B cell (primary cell): ENCODE results near the gene C4A. TPM values are rescaled to one million over a fixed set of nuclear protein-coding genes. Genes with fewer than 3 reads are reported as not detected.
"Not testable (repeated sequence)": the region's sequence is repeated elsewhere in the genome, so short reads cannot be mapped to it uniquely, and the experiment has no call there.

Experiments used
- ATAC-seq: fragments of 200-7000 bp; cut with Tn5 transposase; one replicate; pipeline ENCODE4 v1.10.0; 2021; ENCODE audit warnings: low read depth, mild to moderate bottlenecking, moderate number of reproducible peaks, moderate library complexity
- CTCF ChIA-PET: fragments of 350-600 bp; sonication (Branson Sonifier 250); formaldehyde crosslinking; loops from one replicate; lab custom pipeline; 2021; ENCODE audit warnings: antibody characterized with exemption, inconsistent platforms; lab: Charles Lee
- POLR2A ChIA-PET: fragments of 350-600 bp; sonication (Branson Sonifier 250); formaldehyde crosslinking; loops from one replicate; lab custom pipeline; 2021; ENCODE audit warnings: antibody characterized with exemption; lab: Charles Lee
- DNase-seq: peaks from one replicate; pipeline ENCODE4 v3.0.0; 2013
- H2AFZ ChIP-seq: 2 replicates; pipeline ENCODE4 v1.6.1; 2012; ENCODE audit warnings: mild to moderate bottlenecking, low read depth, low read length; ENCODE audit not compliant: insufficient read depth, poor library complexity, severe bottlenecking
- H3K27ac ChIP-seq, 2 donors: 1 replicate in 1 of 2; 2 replicates in 1 of 2; pipeline ENCODE4 v1.5.1; 2012 to 2013; ENCODE audit warnings: low read length in 2 of 2, mild to moderate bottlenecking in 2 of 2, moderate library complexity in 1 of 2
- H3K27me3 ChIP-seq, 4 experiments: fragments of 200-600 bp in 1 of 4; sonication (generic) in 1 of 4; replicated peaks in 1 of 4; 1 replicate in 2 of 4; 2 replicates in 2 of 4; pipeline versions ENCODE4 v1.6.1 to v1.7.0; 2013 to 2016; ENCODE audit warnings: low read length in 3 of 4, mild to moderate bottlenecking in 2 of 4, mixed read lengths in 1 of 4, moderate library complexity in 1 of 4; ENCODE audit not compliant: insufficient read depth in 4 of 4, control insufficient read depth in 3 of 4; ENCODE audit errors: control extremely low read depth in 1 of 4
- H3K36me3 ChIP-seq, 2 experiments: replicated peaks in 1 of 2; 1 replicate in 1 of 2; 2 replicates in 1 of 2; pipeline versions ENCODE4 v1.6.1 to v1.7.1; 2013; ENCODE audit warnings: low read length in 1 of 2; ENCODE audit not compliant: insufficient read depth in 2 of 2, control insufficient read depth in 1 of 2; ENCODE audit errors: control extremely low read depth in 1 of 2, extremely low read depth in 1 of 2
- H3K4me1 ChIP-seq, 2 donors: fragments of 200-600 bp in 1 of 2; sonication (generic) in 1 of 2; 1 replicate in 1 of 2; 2 replicates in 1 of 2; pipeline versions ENCODE4 v1.5.1 to v1.6.1; 2013 to 2017; ENCODE audit warnings: low read length in 2 of 2; ENCODE audit not compliant: control insufficient read depth in 2 of 2, insufficient read depth in 2 of 2
- H3K4me2 ChIP-seq: replicated peaks from 2 replicates; pipeline ENCODE3; 2012; ENCODE audit warnings: mild to moderate bottlenecking, low read depth, low read length; ENCODE audit not compliant: poor library complexity, severe bottlenecking
- H3K4me3 ChIP-seq, 5 experiments: fragments of 200-600 bp in 1 of 5; sonication (generic) in 1 of 5; 1 replicate in 3 of 5; 2 replicates in 2 of 5; pipeline versions ENCODE4 v1.5.1 to v1.7.0; 2011 to 2016; ENCODE audit warnings: low read length in 4 of 5, mild to moderate bottlenecking in 4 of 5, low read depth in 2 of 5, control low read depth in 1 of 5, moderate library complexity in 1 of 5; ENCODE audit not compliant: insufficient read depth in 1 of 5; ENCODE audit errors: control extremely low read depth in 1 of 5, extremely low read depth in 1 of 5
- H3K79me2 ChIP-seq: fragments of 200-600 bp; sonication (generic); one replicate; pipeline ENCODE4 v1.6.0; 2016; ENCODE audit warnings: low read length; ENCODE audit not compliant: control insufficient read depth, insufficient read depth
- H3K9ac ChIP-seq: fragments of 200-600 bp; sonication (generic); 2 replicates; pipeline ENCODE4 v1.6.1; 2017; ENCODE audit warnings: mild to moderate bottlenecking, low read length, moderate library complexity
- H3K9me3 ChIP-seq, 3 donors: one replicate each; pipeline versions ENCODE4 v1.6.1 to v1.7.1; 2013; ENCODE audit warnings: low read length in 2 of 3; ENCODE audit not compliant: control insufficient read depth in 2 of 3, insufficient read depth in 1 of 3; ENCODE audit errors: control extremely low read depth in 1 of 3
- H4K20me1 ChIP-seq: 2 replicates; pipeline ENCODE4 v1.6.0; 2012; ENCODE audit warnings: mild to moderate bottlenecking, low read length; ENCODE audit not compliant: insufficient read depth, control insufficient read depth, poor library complexity, severe bottlenecking
- H3K27ac Mint-ChIP-seq: one replicate; pipeline ENCODE4 v1.8.0; 2021; ENCODE audit warnings: mixed read lengths
- H3K27me3 Mint-ChIP-seq: one replicate; pipeline ENCODE4 v1.8.0; 2021; ENCODE audit warnings: mixed read lengths
- H3K4me1 Mint-ChIP-seq: one replicate; pipeline ENCODE4 v1.8.0; 2021; ENCODE audit warnings: mixed read lengths
- H3K4me3 Mint-ChIP-seq: one replicate; pipeline ENCODE4 v1.8.0; 2021; ENCODE audit warnings: mixed read lengths
- H3K9me3 Mint-ChIP-seq: one replicate; pipeline ENCODE4 v1.8.0; 2022; ENCODE audit warnings: mixed read lengths; ENCODE audit not compliant: insufficient read depth
- WGBS: methylation state at CpG from one replicate; pipeline ENCODE4 v1.1.5; 2013; ENCODE audit warnings: missing lambda C conversion rate; ENCODE audit not compliant: insufficient coverage; 5-methylcytosine and 5-hydroxymethylcytosine counted together
- intact Hi-C: fragments of 100-400 bp; cut with micrococcal nuclease; formaldehyde crosslinking; loops from one replicate; pipeline ENCODE4 v1.10.0; 2022
- polyA plus RNA-seq: library from polyadenylated mRNA; depleted of rRNA; stranded (reverse); fragments of >200 nt; gene quantifications from 2 replicates; pipeline ENCODE4 v1.2.3, GENCODE V29; 2012
- total RNA-seq, 2 donors: library from RNA; stranded (reverse); fragments of 120-200 nt in 1 of 2; gene quantifications; 1 replicate in 1 of 2; 2 replicates in 1 of 2; pipeline versions ENCODE4 v1.2.3 to v1.2.4, GENCODE V29; 2013 to 2022

Gene C4A
- total and polyA plus RNA-seq, 2 donors (not counting 1 experiment from before 2014, with no cell fraction given): 9.9 to 10.5 TPM

- H3K4me1 Mint-ChIP-seq, H3K27me3 Mint-ChIP-seq, DNase-seq, H3K9me3 Mint-ChIP-seq, CTCF ChIA-PET, H3K27ac ChIP-seq, H3K4me3 Mint-ChIP-seq, H3K79me2 ChIP-seq, H2AFZ ChIP-seq, H3K9me3 ChIP-seq, ATAC-seq, H3K4me1 ChIP-seq, intact Hi-C loops, POLR2A ChIA-PET, H3K27me3 ChIP-seq, H3K36me3 ChIP-seq, H3K4me2 ChIP-seq, H4K20me1 ChIP-seq, H3K9ac ChIP-seq, H3K4me3 ChIP-seq, H3K27ac Mint-ChIP-seq: not testable (repeated sequence)
- WGBS: 96% methylated on average over 6 of the region's 17 CpGs
These were observed 31.2 kb downstream of the C4A start for GRCh38 chr6:32012941-32013617.

- H3K9me3 ChIP-seq, H3K79me2 ChIP-seq, H3K36me3 ChIP-seq, POLR2A ChIA-PET, H3K4me1 Mint-ChIP-seq, H3K4me2 ChIP-seq, H3K27me3 ChIP-seq, CTCF ChIA-PET, H3K4me3 Mint-ChIP-seq, H3K4me3 ChIP-seq, ATAC-seq, H3K4me1 ChIP-seq, H3K27me3 Mint-ChIP-seq, H2AFZ ChIP-seq, H4K20me1 ChIP-seq, H3K9ac ChIP-seq, DNase-seq, H3K27ac Mint-ChIP-seq, intact Hi-C loops, H3K27ac ChIP-seq, H3K9me3 Mint-ChIP-seq: not testable (repeated sequence)
- no CpG with 5 or more reads among the region's 5 CpGs for WGBS
These were observed 31.9 kb downstream of the C4A start for GRCh38 chr6:32013738-32014137.

GRCh38 chr6:32014547-32014946, 32.7 kb downstream of the C4A start, which contains the start of gene C4B:
Gene C4B, plus strand, starts transcription at chr6:32014795. Its CDS starts 51 bp downstream, at chr6:32014846.
- no CpG with 5 or more reads among the region's 6 CpGs for WGBS
- H3K36me3 ChIP-seq, H3K9me3 ChIP-seq, H3K4me2 ChIP-seq, H3K27ac Mint-ChIP-seq, H3K4me1 ChIP-seq, H3K9me3 Mint-ChIP-seq, H3K27me3 Mint-ChIP-seq, ATAC-seq, CTCF ChIA-PET, H3K27me3 ChIP-seq, H3K79me2 ChIP-seq, H3K27ac ChIP-seq, H3K4me1 Mint-ChIP-seq, H2AFZ ChIP-seq, POLR2A ChIA-PET, H3K4me3 ChIP-seq, H3K4me3 Mint-ChIP-seq, H3K9ac ChIP-seq, DNase-seq, intact Hi-C loops, H4K20me1 ChIP-seq: not testable (repeated sequence)

GRCh38 chr6:32022100-32022499, 40.2 kb downstream of the C4A start:
- H3K4me2 ChIP-seq, H3K9me3 Mint-ChIP-seq, H3K9ac ChIP-seq, H3K4me1 ChIP-seq, H3K27ac ChIP-seq, H3K27ac Mint-ChIP-seq, ATAC-seq, H3K79me2 ChIP-seq, H3K9me3 ChIP-seq, H3K27me3 ChIP-seq, CTCF ChIA-PET, intact Hi-C loops, H3K36me3 ChIP-seq, H3K27me3 Mint-ChIP-seq, H3K4me1 Mint-ChIP-seq, DNase-seq, POLR2A ChIA-PET, H3K4me3 ChIP-seq, H3K4me3 Mint-ChIP-seq, H4K20me1 ChIP-seq, H2AFZ ChIP-seq: not testable (repeated sequence)
- no CpG with 5 or more reads among the region's 10 CpGs for WGBS
